Upper lobe of left lung (tissue), 6 donors: ENCODE data around the gene RAPH1. TPM values are rescaled to one million over a fixed set of nuclear protein-coding genes. Genes with fewer than 3 reads are reported as not detected.

Experiments used
- ATAC-seq, 2 donors: fragments of 200-7000 bp; cut with Tn5 transposase; one replicate each; pipeline ENCODE4 v1.9.1; 2022; ENCODE audit warnings: mild to moderate bottlenecking in 2 of 2, moderate library complexity in 2 of 2; ENCODE audit not compliant: low FRiP score in 2 of 2
- DNase-seq, 2 donors: peaks; one replicate each; pipeline ENCODE4 v3.0.0-alpha.2; 2019 to 2020
- H3K27ac ChIP-seq, 4 donors: fragments of 200-600 bp; sonication (generic); one replicate each; pipeline ENCODE4 v1.5.1; 2016 to 2019
- H3K27me3 ChIP-seq, 4 donors: fragments of 200-600 bp; sonication (generic); one replicate each; pipeline ENCODE4 v1.5.1; 2017 to 2019
- H3K36me3 ChIP-seq, 4 donors: fragments of 200-600 bp; sonication (generic); one replicate each; pipeline ENCODE4 v1.5.1; 2016 to 2019
- H3K4me1 ChIP-seq, 4 donors: fragments of 200-600 bp; sonication (generic); one replicate each; pipeline ENCODE4 v1.5.1; 2018 to 2019
- H3K4me3 ChIP-seq, 4 donors: fragments of 200-600 bp; sonication (generic); one replicate each; pipeline ENCODE4 v1.5.1; 2017 to 2019; ENCODE audit warnings: mild to moderate bottlenecking in 2 of 4, moderate library complexity in 1 of 4
- H3K9me3 ChIP-seq, 4 donors: fragments of 200-600 bp; sonication (generic); one replicate each; pipeline ENCODE4 v1.5.1; 2018 to 2019
- EP300 ChIP-seq, 4 donors: sonication (generic); formaldehyde crosslinking; IDR thresholded peaks; one replicate each; pipeline ENCODE4 v1.5.1; 2017; ENCODE audit warnings: antibody characterized with exemption in 4 of 4, control low read depth in 2 of 4
- POLR2A ChIP-seq, 4 donors: fragments of 450-650 bp; IDR thresholded peaks; one replicate each; pipeline ENCODE4 v1.5.1; 2016 to 2017; ENCODE audit warnings: antibody characterized with exemption in 4 of 4, mild to moderate bottlenecking in 2 of 4
- POLR2AphosphoS5 ChIP-seq, 2 donors: sonication (generic); formaldehyde crosslinking; IDR thresholded peaks; one replicate each; pipeline ENCODE4 v1.5.1; 2017; ENCODE audit warnings: antibody characterized with exemption in 2 of 2
- WGBS, 2 donors: methylation state at CpG; one replicate each; pipeline ENCODE4 v1.1.5; 2017 to 2018; 5-methylcytosine and 5-hydroxymethylcytosine counted together
- total RNA-seq, 6 donors: library from RNA; depleted of rRNA in 4 of 6; stranded (reverse); fragments of >200 nt in 4 of 6; gene quantifications; one replicate each; pipeline versions ENCODE4 v1.1.0 to v1.2.1, GENCODE V29; 2016 to 2021
- TF ChIP-seq, protein P1 (sequence below), 6 experiments: fragments of 450-650 bp in 4 of 6; fragments of 200-600 bp in 2 of 6; sonication (generic) in 2 of 6; IDR thresholded peaks; one replicate each; pipeline ENCODE4 v1.5.1; 2016 to 2019; ENCODE audit warnings: antibody characterized with exemption in 6 of 6
- donor health status: DM: no; HTN: no; CAD: no; lungs with moderate emphysema.
- donor health status: DM: no; HTN: yes; CAD: no; lungs with severe emphysema.

The RAPH1 gene, protein sequence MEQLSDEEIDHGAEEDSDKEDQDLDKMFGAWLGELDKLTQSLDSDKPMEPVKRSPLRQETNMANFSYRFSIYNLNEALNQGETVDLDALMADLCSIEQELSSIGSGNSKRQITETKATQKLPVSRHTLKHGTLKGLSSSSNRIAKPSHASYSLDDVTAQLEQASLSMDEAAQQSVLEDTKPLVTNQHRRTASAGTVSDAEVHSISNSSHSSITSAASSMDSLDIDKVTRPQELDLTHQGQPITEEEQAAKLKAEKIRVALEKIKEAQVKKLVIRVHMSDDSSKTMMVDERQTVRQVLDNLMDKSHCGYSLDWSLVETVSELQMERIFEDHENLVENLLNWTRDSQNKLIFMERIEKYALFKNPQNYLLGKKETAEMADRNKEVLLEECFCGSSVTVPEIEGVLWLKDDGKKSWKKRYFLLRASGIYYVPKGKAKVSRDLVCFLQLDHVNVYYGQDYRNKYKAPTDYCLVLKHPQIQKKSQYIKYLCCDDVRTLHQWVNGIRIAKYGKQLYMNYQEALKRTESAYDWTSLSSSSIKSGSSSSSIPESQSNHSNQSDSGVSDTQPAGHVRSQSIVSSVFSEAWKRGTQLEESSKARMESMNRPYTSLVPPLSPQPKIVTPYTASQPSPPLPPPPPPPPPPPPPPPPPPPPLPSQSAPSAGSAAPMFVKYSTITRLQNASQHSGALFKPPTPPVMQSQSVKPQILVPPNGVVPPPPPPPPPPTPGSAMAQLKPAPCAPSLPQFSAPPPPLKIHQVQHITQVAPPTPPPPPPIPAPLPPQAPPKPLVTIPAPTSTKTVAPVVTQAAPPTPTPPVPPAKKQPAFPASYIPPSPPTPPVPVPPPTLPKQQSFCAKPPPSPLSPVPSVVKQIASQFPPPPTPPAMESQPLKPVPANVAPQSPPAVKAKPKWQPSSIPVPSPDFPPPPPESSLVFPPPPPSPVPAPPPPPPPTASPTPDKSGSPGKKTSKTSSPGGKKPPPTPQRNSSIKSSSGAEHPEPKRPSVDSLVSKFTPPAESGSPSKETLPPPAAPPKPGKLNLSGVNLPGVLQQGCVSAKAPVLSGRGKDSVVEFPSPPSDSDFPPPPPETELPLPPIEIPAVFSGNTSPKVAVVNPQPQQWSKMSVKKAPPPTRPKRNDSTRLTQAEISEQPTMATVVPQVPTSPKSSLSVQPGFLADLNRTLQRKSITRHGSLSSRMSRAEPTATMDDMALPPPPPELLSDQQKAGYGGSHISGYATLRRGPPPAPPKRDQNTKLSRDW
- 100 to 1,000 TPM in 1 of 6 donors, 10 to 100 TPM in 5; 52.1 to 144 (median 65.6) TPM for total RNA-seq

DNA sequence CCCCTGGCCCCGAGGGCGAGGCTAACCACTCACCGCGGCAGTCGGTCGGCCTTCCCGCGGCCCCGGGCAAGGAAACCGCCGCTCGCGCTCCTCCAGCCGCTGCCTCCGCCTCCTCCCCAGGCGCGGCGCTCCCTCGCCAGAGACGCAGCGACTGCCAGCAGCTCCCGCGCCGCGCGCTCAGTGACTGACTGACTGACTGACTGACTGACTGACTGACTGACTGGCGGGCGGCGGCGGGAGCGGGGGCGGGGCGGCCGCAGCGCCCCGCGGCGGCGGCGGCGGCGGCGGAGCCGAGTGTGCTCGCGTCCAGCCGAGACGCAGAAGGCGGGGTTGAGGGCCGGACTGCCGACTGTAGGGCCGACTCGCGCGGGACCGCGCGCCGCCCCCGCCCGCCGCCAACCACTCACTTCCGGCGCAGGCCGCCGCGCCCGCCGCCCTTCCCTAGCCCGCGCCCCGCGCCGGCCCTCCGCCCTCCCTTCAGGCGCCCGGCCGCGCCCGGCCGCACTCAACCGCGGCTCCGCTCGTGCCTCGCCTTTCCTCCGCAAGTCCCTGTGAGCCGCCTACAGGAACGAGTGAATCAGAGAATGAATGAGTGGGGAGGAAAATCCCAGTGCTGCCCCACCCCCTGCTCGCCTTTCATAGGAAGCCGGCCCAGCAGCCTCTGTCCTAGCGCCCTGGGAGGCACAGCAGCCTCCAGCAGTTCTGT lies at the start of gene RAPH1:
Gene RAPH1 (minus strand): TSS at position 224 of the 706 bp plus-strand sequence. CDS start 39,948 bp downstream, outside the sequence.
- ATAC-seq = peak; percentile 90 to 95
- Histone ChIP-seq H3K9me3 (peaks cover 0 to 5% (median 2%) of the 10 kb centered on the region in 4 donors), H3K27ac (peak within 1 kb of the TSS; percentile 95 to 99 (median 97)), H3K27me3 (no peaks in the 10 kb centered on the region), H3K36me3 (no peaks in the 10 kb centered on the region), H3K4me1 (peaks cover 4 to 26% (median 14%) of the 10 kb centered on the region in 4 donors), H3K4me3 (peak within 1 kb of the TSS; percentile 93 to 98 (median 96))
- DNase-seq = peak; percentile 89 to 97
- TF ChIP-seq EP300 (IDR thresholded peaks at IDR 0.05) = peak in 1 of 4 donors; percentile 22
- TF ChIP-seq POLR2AphosphoS5 (IDR thresholded peaks at IDR 0.05) = peak; percentile 22 to 51
- peak in 2 of 4 donors; percentile 77 to 82 for TF ChIP-seq POLR2A (IDR thresholded peaks at IDR 0.05)
- TF ChIP-seq, protein P1, sequence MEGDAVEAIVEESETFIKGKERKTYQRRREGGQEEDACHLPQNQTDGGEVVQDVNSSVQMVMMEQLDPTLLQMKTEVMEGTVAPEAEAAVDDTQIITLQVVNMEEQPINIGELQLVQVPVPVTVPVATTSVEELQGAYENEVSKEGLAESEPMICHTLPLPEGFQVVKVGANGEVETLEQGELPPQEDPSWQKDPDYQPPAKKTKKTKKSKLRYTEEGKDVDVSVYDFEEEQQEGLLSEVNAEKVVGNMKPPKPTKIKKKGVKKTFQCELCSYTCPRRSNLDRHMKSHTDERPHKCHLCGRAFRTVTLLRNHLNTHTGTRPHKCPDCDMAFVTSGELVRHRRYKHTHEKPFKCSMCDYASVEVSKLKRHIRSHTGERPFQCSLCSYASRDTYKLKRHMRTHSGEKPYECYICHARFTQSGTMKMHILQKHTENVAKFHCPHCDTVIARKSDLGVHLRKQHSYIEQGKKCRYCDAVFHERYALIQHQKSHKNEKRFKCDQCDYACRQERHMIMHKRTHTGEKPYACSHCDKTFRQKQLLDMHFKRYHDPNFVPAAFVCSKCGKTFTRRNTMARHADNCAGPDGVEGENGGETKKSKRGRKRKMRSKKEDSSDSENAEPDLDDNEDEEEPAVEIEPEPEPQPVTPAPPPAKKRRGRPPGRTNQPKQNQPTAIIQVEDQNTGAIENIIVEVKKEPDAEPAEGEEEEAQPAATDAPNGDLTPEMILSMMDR (IDR thresholded peaks at IDR 0.05) = peak in 5 of 6 experiments; percentile 13 to 49 (median 31)
- 0% methylated on average over 5 to 19 of the region's 92 CpGs for WGBS, 2 donors

DNA sequence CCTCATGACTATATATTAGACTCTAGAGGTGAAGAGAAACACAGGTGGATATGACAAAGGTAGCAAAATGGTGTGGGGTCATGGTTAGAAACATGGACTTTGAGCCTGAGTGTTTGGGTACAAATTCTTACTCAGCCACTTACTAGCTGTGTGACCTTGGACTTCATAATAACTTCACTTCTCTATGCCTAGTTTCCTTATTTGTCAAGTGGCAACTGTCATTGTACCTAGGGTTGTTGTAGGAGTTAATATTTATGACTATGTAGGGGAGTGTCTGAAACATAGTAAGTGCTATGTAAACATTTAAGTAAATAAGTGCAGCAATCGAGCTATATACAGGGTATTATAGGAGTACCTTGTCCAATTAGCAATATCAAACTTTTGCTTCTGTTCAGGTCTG lies 49.7 kb upstream of the RAPH1 start:
- Histone ChIP-seq H3K36me3 (no peaks in the 10 kb centered on the region), H3K4me1 (peaks cover 20 to 44% (median 42%) of the 10 kb centered on the region in 4 donors), H3K27me3 (no peaks in the 10 kb centered on the region), H3K27ac (no peak overlapping the region), H3K9me3 (no peaks in the 10 kb centered on the region), H3K4me3 (no peak overlapping the region)
- DNase-seq (no peak), ATAC-seq (no peak)
- WGBS, 2 donors = 65 to 72% methylated on average over 1 of the region's 1 CpG
- TF ChIP-seq POLR2A (IDR thresholded peaks at IDR 0.05) (no peak), POLR2AphosphoS5 (IDR thresholded peaks at IDR 0.05) (no peak), EP300 (IDR thresholded peaks at IDR 0.05) (no peak)
- TF ChIP-seq, protein P1 (IDR thresholded peaks at IDR 0.05) = no peak

DNA sequence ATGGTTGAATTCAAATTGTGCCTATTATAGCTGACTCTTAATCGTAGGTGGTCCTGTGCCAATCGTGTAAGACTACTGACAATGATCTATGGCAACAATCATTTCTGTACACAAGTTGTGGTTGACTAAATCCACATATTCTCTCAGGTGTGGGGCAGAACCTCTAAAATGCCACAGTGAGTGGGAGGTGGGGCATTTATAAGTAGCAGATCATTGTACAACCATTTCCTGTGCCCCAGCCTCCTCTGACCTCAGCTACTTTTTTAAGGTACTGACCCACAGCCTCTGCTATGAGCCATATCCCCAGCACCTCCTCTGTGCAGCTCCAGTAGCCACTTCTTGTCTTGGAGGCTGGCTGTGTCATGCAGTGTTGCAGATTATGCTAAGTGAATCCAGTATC lies 48.6 kb upstream of the RAPH1 start:
- DNase-seq (peak in 1 of 2 donors; percentile 47), ATAC-seq (no peak)
- Histone ChIP-seq H3K9me3 (no peaks in the 10 kb centered on the region), H3K27ac (peak overlapping the region in 3 of 4 donors; percentile 68 to 79 (median 73)), H3K4me1 (peaks cover 24 to 52% (median 43%) of the 10 kb centered on the region in 4 donors), H3K27me3 (no peaks in the 10 kb centered on the region), H3K4me3 (no peak overlapping the region), H3K36me3 (no peaks in the 10 kb centered on the region)
- TF ChIP-seq, protein P1 (IDR thresholded peaks at IDR 0.05) = no peak
- TF ChIP-seq POLR2AphosphoS5 (IDR thresholded peaks at IDR 0.05) = peak in 1 of 2 donors; percentile 40
- TF ChIP-seq EP300 (IDR thresholded peaks at IDR 0.05) = peak in 1 of 4 donors; percentile 3
- peak in 1 of 4 donors; percentile 13 for TF ChIP-seq POLR2A (IDR thresholded peaks at IDR 0.05)
- WGBS, 2 donors = 44 to 55% methylated on average over 2 of the region's 2 CpGs
